ENCODE data around the gene PPARA. TPM values are rescaled to one million over a fixed set of nuclear protein-coding genes. Genes with fewer than 3 reads are reported as not detected.

Gene PPARA
- total and polyA plus RNA-seq, 2 donors (not counting 1 experiment from before 2014, with no cell fraction given), result 10.2 to 17.5 TPM

- H3K79me2 ChIP-seq (ENCODE audit: control insufficient read depth, insufficient read depth, low read length), result no peaks in the 10 kb centered on the region
- DNase-seq (ENCODE audit: low read depth in 2 of 2), result no peak
- no peak overlapping the region for H3K4me3 ChIP-seq (replicated peaks in 1 of 4; ENCODE audit: control extremely low read depth in 1 of 4, insufficient read depth in 1 of 4, low read depth in 3 of 4, low read length in 4 of 4)
- no peak overlapping the region for H2AFZ ChIP-seq (ENCODE audit: low read length)
- H3K27me3 ChIP-seq (ENCODE audit: control insufficient read depth, insufficient read depth, low read length), result no peaks in the 10 kb centered on the region
- peaks cover 35% of the 10 kb centered on the region for H3K36me3 ChIP-seq (ENCODE audit: control insufficient read depth, insufficient read depth, low read length)
- H3K9me3 ChIP-seq (ENCODE audit: control insufficient read depth, insufficient read depth, low read depth, low read length), result no peaks in the 10 kb centered on the region
- no peaks in the 10 kb centered on the region for H4K20me1 ChIP-seq (ENCODE audit: control insufficient read depth, extremely low read depth, insufficient read depth, low read length)
- no peaks in the 10 kb centered on the region for H3K4me1 ChIP-seq (ENCODE audit: control insufficient read depth, extremely low read depth, insufficient read depth, low read length)
- H3K27ac ChIP-seq (ENCODE audit: insufficient read depth, low read length), result no peak overlapping the region
- TF ChIP-seq CTCF (conservative IDR thresholded peaks at IDR 0.05 in 1 of 2, IDR thresholded peaks at IDR 0.05 in 1 of 2; ENCODE audit: low read depth in 1 of 2, low read length in 2 of 2) (no peak), EZH2 (IDR thresholded peaks at IDR 0.05; ENCODE audit: low read length, missing control alignments) (no peak)
- H3K9ac ChIP-seq (ENCODE audit: insufficient read depth, low read length), result no peak overlapping the region
- no peak overlapping the region for H3K4me2 ChIP-seq (ENCODE audit: extremely low read depth, insufficient read depth, low read length)
Measured at GRCh38 chr22:46281866-46282678, 131.7 kb downstream of the PPARA start.

- Histone ChIP-seq H3K4me3 (replicated peaks in 1 of 4; ENCODE audit: control extremely low read depth in 1 of 4, insufficient read depth in 1 of 4, low read depth in 3 of 4, low read length in 4 of 4) (no peak overlapping the region), H4K20me1 (ENCODE audit: control insufficient read depth, extremely low read depth, insufficient read depth, low read length) (no peaks in the 10 kb centered on the region), H3K4me2 (ENCODE audit: extremely low read depth, insufficient read depth, low read length) (no peak overlapping the region), H3K27me3 (ENCODE audit: control insufficient read depth, insufficient read depth, low read length) (no peaks in the 10 kb centered on the region), H3K36me3 (ENCODE audit: control insufficient read depth, insufficient read depth, low read length) (peaks cover 19% of the 10 kb centered on the region), H2AFZ (ENCODE audit: low read length) (no peak overlapping the region), H3K27ac (ENCODE audit: insufficient read depth, low read length) (no peak overlapping the region), H3K9ac (ENCODE audit: insufficient read depth, low read length) (no peak overlapping the region), H3K9me3 (ENCODE audit: control insufficient read depth, insufficient read depth, low read depth, low read length) (no peaks in the 10 kb centered on the region), H3K79me2 (ENCODE audit: control insufficient read depth, insufficient read depth, low read length) (no peaks in the 10 kb centered on the region), H3K4me1 (ENCODE audit: control insufficient read depth, extremely low read depth, insufficient read depth, low read length) (no peaks in the 10 kb centered on the region)
- TF ChIP-seq CTCF (conservative IDR thresholded peaks at IDR 0.05 in 1 of 2, IDR thresholded peaks at IDR 0.05 in 1 of 2; ENCODE audit: low read depth in 1 of 2, low read length in 2 of 2) (no peak), EZH2 (IDR thresholded peaks at IDR 0.05; ENCODE audit: low read length, missing control alignments) (no peak)
- DNase-seq (ENCODE audit: low read depth in 2 of 2), result no peak
Measured at GRCh38 chr22:46286006-46286405, 135.7 kb downstream of the PPARA start.

GRCh38 chr22:46286941-46287872, 136.9 kb downstream of the PPARA start:
- no peak overlapping the region for H3K4me2 ChIP-seq (ENCODE audit: extremely low read depth, insufficient read depth, low read length)

More at GRCh38 chr22:46286941-46287872, 136.9 kb downstream of the PPARA start:
- no peaks in the 10 kb centered on the region for H3K4me1 ChIP-seq (ENCODE audit: control insufficient read depth, extremely low read depth, insufficient read depth, low read length)
- H3K4me3 ChIP-seq (replicated peaks in 1 of 4; ENCODE audit: control extremely low read depth in 1 of 4, insufficient read depth in 1 of 4, low read depth in 3 of 4, low read length in 4 of 4), result no peak overlapping the region
- H3K36me3 ChIP-seq (ENCODE audit: control insufficient read depth, insufficient read depth, low read length), result peaks cover 15% of the 10 kb centered on the region
- H3K9me3 ChIP-seq (ENCODE audit: control insufficient read depth, insufficient read depth, low read depth, low read length), result no peaks in the 10 kb centered on the region
- DNase-seq (ENCODE audit: low read depth in 2 of 2), result no peak
- H2AFZ ChIP-seq (ENCODE audit: low read length), result no peak overlapping the region
- no peak overlapping the region for H3K9ac ChIP-seq (ENCODE audit: insufficient read depth, low read length)
- no peaks in the 10 kb centered on the region for H4K20me1 ChIP-seq (ENCODE audit: control insufficient read depth, extremely low read depth, insufficient read depth, low read length)
- H3K27me3 ChIP-seq (ENCODE audit: control insufficient read depth, insufficient read depth, low read length), result no peaks in the 10 kb centered on the region
- H3K27ac ChIP-seq (ENCODE audit: insufficient read depth, low read length), result no peak overlapping the region
- no peaks in the 10 kb centered on the region for H3K79me2 ChIP-seq (ENCODE audit: control insufficient read depth, insufficient read depth, low read length)
- TF ChIP-seq EZH2 (IDR thresholded peaks at IDR 0.05; ENCODE audit: low read length, missing control alignments) (no peak), CTCF (conservative IDR thresholded peaks at IDR 0.05 in 1 of 2, IDR thresholded peaks at IDR 0.05 in 1 of 2; ENCODE audit: low read depth in 1 of 2, low read length in 2 of 2) (no peak)

Measured in fibroblast of lung (primary cell).